Measurements from ENCODE around the gene PARM1.

DNA sequence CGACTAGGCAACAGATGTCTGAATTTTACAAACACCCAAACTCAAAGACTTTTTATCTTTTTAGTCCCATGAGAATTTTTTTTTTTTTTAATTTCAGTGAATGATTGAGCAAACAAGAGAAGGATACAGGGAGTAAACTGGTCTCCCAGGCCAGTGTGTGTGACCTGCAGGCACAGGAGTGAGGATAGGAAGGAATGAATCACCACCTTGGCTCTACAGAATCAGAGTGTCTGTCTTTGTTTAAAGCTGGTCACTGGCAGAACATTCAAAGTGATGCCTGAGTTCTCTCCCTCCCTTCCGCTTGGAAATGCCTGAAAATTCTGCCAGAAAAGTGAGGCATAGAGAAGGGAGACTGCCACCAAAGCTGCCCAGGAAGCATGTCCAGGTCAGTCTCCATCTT is 69.5 kb downstream of the PARM1 start:
- TF ChIP-seq, protein P1, sequence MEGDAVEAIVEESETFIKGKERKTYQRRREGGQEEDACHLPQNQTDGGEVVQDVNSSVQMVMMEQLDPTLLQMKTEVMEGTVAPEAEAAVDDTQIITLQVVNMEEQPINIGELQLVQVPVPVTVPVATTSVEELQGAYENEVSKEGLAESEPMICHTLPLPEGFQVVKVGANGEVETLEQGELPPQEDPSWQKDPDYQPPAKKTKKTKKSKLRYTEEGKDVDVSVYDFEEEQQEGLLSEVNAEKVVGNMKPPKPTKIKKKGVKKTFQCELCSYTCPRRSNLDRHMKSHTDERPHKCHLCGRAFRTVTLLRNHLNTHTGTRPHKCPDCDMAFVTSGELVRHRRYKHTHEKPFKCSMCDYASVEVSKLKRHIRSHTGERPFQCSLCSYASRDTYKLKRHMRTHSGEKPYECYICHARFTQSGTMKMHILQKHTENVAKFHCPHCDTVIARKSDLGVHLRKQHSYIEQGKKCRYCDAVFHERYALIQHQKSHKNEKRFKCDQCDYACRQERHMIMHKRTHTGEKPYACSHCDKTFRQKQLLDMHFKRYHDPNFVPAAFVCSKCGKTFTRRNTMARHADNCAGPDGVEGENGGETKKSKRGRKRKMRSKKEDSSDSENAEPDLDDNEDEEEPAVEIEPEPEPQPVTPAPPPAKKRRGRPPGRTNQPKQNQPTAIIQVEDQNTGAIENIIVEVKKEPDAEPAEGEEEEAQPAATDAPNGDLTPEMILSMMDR (IDR thresholded peaks at IDR 0.05; ENCODE audit: low read length) = no peak
- no peak for TF ChIP-seq EZH2 (IDR thresholded peaks at IDR 0.05; ENCODE audit: borderline replicate concordance, low read length)

All from OCI-LY1 (cell line).